Aorta (tissue), 5 donors: ENCODE data around the gene EIF2S3B. TPM values are rescaled to one million over a fixed set of nuclear protein-coding genes. Genes with fewer than 3 reads are reported as not detected.

ENCODE experiments used
- ATAC-seq: fragments of 200-7000 bp; cut with Tn5 transposase; one replicate; pipeline ENCODE4 v1.9.1; 2022; ENCODE audit warnings: moderate library complexity; ENCODE audit not compliant: low FRiP score
- DNase-seq, 2 donors: peaks; one replicate each; pipeline ENCODE4 v3.0.0-alpha.2; 2020
- H3K27ac ChIP-seq, 2 donors: one replicate each; pipeline ENCODE4 v1.5.1; 2013; ENCODE audit warnings: low read length in 2 of 2, mild to moderate bottlenecking in 2 of 2, moderate library complexity in 2 of 2, control low read depth in 1 of 2, inconsistent platforms in 1 of 2, low read depth in 1 of 2
- H3K27me3 ChIP-seq, 2 donors: one replicate each; pipeline ENCODE4 v1.6.1; 2013; ENCODE audit warnings: control low read depth in 1 of 2, low read length in 1 of 2, mild to moderate bottlenecking in 1 of 2, moderate library complexity in 1 of 2; ENCODE audit not compliant: insufficient read depth in 2 of 2, control insufficient read depth in 1 of 2
- H3K36me3 ChIP-seq, 2 donors: one replicate each; pipeline ENCODE4 v1.6.1; 2013; ENCODE audit warnings: control low read depth in 1 of 2, low read length in 1 of 2, mild to moderate bottlenecking in 1 of 2; ENCODE audit not compliant: insufficient read depth in 2 of 2, control insufficient read depth in 1 of 2
- H3K4me1 ChIP-seq, 2 donors: one replicate each; pipeline ENCODE4 v1.6.1; 2013; ENCODE audit warnings: low read length in 2 of 2, control low read depth in 1 of 2, mild to moderate bottlenecking in 1 of 2, moderate library complexity in 1 of 2; ENCODE audit not compliant: insufficient read depth in 2 of 2, control insufficient read depth in 1 of 2
- H3K4me3 ChIP-seq, 2 donors: one replicate each; pipeline ENCODE4 v1.5.1; 2013; ENCODE audit warnings: low read length in 2 of 2, control low read depth in 1 of 2, mild to moderate bottlenecking in 1 of 2
- H3K9me3 ChIP-seq: one replicate; pipeline ENCODE4 v1.6.1; 2013; ENCODE audit warnings: mild to moderate bottlenecking, low read length; ENCODE audit not compliant: control insufficient read depth
- WGBS, 2 donors: extraction: QIAGEN DNeasy Blood & Tissue Kit; methylation state at CpG; one replicate each; pipeline ENCODE4 v1.1.7; 2013; 5-methylcytosine and 5-hydroxymethylcytosine counted together
- intact Hi-C, 2 donors: fragments of 100-400 bp; cut with DNase I; formaldehyde crosslinking; loops; one replicate each; pipeline versions ENCODE4 v1.14.2 to v1.15.0; 2022
- polyA plus RNA-seq, 2 donors: library from polyadenylated mRNA; stranded (reverse); fragments of 200-250 nt; gene quantifications; one replicate each; pipeline ENCODE4 v1.2.3, GENCODE V29; 2013
- total RNA-seq, 2 donors: library from RNA; stranded (reverse); fragmentation: NEBNext Ultra II Directional; extraction: Animal tissue kit (Norgen Biotek cat#: 25700); gene quantifications; one replicate each; pipeline ENCODE4 v1.2.1, GENCODE V29; 2021
- donor health status: healthy with polysubstance abuse.
- donor health status: Bipolar disorder and iron deficiency.
- donor health status: DM: no; HTN: no; CAD: no.
- donor health status: DM: no; HTN: no; CAD: no.
- donor health status: DM: yes; HTN: yes; CAD: no.

The EIF2S3B gene
- total and polyA plus RNA-seq, 4 donors: 0.45 to 2.5 (median 0.64) TPM

GRCh38 chr12:10497602-10498001 is 8.1 kb upstream of the EIF2S3B start:
- intact Hi-C loops: no loop called here
- Histone ChIP-seq H3K36me3 (no peaks in the 10 kb centered on the region), H3K27ac (no peak overlapping the region), H3K4me1 (no peaks in the 10 kb centered on the region), H3K27me3 (no peaks in the 10 kb centered on the region), H3K4me3 (no peak overlapping the region), H3K9me3 (no peaks in the 10 kb centered on the region)
- ATAC-seq: no peak
- 31 to 32% methylated on average over 2 of the region's 2 CpGs for WGBS, 2 donors
- DNase-seq: no peak

DNA sequence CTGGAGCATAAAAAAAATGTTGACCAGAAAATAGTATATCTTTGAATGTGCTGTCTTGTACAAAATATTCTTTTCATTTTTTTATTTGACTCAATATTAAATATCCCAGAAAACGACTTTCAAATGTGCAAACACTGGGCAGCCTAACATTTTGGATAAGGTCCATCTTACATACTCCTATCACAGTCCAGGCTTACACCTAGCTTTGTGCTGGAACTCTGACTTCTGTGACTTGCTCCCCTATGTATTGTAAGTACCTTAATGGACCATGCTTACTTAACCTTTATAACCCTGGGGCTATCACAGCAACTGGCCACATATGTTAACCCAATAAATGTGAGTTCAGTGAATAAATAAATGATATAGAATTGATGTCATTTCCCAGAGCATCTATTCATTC is 7.6 kb upstream of the EIF2S3B start:
- intact Hi-C loops: no loop called here
- Histone ChIP-seq H3K36me3 (no peaks in the 10 kb centered on the region), H3K27me3 (no peaks in the 10 kb centered on the region), H3K4me3 (no peak overlapping the region), H3K4me1 (no peaks in the 10 kb centered on the region), H3K9me3 (peaks cover 1% of the 10 kb centered on the region), H3K27ac (no peak overlapping the region)
- DNase-seq: no peak
- WGBS, 2 donors: 11 to 17% methylated on average over 1 of the region's 1 CpG
- no peak for ATAC-seq

DNA sequence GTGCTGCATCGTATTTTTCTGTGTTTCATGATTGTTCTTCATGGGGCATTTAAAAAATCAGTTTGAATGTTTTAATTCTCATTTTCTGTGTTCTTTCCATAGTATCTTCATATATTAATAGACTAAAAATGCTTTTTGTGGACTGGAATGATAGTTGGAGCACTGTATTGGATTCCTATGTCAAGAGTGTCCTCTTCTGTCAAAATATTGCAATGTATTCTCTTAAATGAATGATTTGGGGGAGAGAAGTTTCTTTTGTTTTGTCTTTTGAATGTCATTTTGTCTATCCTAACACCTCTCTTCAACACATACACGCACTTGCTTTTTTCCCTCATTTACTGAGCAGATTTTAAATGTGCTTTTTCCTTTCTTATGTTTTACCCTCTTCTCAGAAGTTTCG is 4.7 kb upstream of the EIF2S3B start:
- no peak for ATAC-seq
- H3K9me3 ChIP-seq: peaks cover 1% of the 10 kb centered on the region
- H3K4me3 ChIP-seq: no peak overlapping the region
- 35 to 40% methylated on average over 3 of the region's 3 CpGs for WGBS, 2 donors
- H3K27ac ChIP-seq: no peak overlapping the region
- intact Hi-C loops: no loop called here
- H3K4me1 ChIP-seq: no peaks in the 10 kb centered on the region
- no peaks in the 10 kb centered on the region for H3K36me3 ChIP-seq
- DNase-seq: no peak
- no peaks in the 10 kb centered on the region for H3K27me3 ChIP-seq

GRCh38 chr12:10503460-10503859 is 2.2 kb upstream of the EIF2S3B start:
- ATAC-seq: no peak
- no peak for DNase-seq
- Histone ChIP-seq H3K27me3 (no peaks in the 10 kb centered on the region), H3K36me3 (no peaks in the 10 kb centered on the region), H3K4me3 (no peak overlapping the region), H3K27ac (no peak overlapping the region), H3K4me1 (no peaks in the 10 kb centered on the region), H3K9me3 (peaks cover 1% of the 10 kb centered on the region)
- WGBS, 2 donors: 66 to 80% methylated on average over 1 of the region's 1 CpG
- intact Hi-C loops: no loop called here

- no peaks in the 10 kb centered on the region for H3K27me3 ChIP-seq
- H3K4me3 ChIP-seq: no peak overlapping the region
- ATAC-seq (no peak), DNase-seq (no peak)
- H3K36me3 ChIP-seq: no peaks in the 10 kb centered on the region
- intact Hi-C loops: no loop called here
- H3K9me3 ChIP-seq: no peaks in the 10 kb centered on the region
- H3K27ac ChIP-seq: no peak overlapping the region
- WGBS, 2 donors: 69 to 76% methylated on average over 5 of the region's 5 CpGs
- no peaks in the 10 kb centered on the region for H3K4me1 ChIP-seq
These were observed 6.2 kb downstream of the EIF2S3B start for GRCh38 chr12:10511756-10512355.

DNA sequence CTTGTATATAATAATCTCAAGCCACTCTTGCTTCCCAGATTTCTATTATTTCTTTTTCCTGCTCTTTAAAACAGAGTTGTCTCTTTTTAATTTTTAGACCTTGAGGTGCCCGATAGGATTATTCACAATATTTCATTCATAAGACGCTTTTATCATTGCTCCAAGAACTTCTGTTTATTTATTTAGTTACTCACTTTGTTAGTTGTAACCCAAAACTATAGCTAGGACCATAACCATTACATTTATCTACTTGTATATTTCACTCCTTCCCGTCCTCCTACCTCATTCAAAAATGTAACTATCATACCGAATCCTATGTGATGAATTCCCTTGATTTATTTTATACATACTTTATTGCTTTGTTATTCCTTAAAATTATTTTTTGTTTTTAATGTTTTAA is 7.1 kb downstream of the EIF2S3B start:
- ATAC-seq (no peak), DNase-seq (no peak)
- no peak overlapping the region for H3K27ac ChIP-seq
- no peaks in the 10 kb centered on the region for H3K36me3 ChIP-seq
- no peaks in the 10 kb centered on the region for H3K9me3 ChIP-seq
- H3K4me1 ChIP-seq: no peaks in the 10 kb centered on the region
- no peaks in the 10 kb centered on the region for H3K27me3 ChIP-seq
- WGBS, 2 donors: 56% methylated on average over 4 of the region's 4 CpGs
- intact Hi-C loops: no loop called here
- no peak overlapping the region for H3K4me3 ChIP-seq

DNA sequence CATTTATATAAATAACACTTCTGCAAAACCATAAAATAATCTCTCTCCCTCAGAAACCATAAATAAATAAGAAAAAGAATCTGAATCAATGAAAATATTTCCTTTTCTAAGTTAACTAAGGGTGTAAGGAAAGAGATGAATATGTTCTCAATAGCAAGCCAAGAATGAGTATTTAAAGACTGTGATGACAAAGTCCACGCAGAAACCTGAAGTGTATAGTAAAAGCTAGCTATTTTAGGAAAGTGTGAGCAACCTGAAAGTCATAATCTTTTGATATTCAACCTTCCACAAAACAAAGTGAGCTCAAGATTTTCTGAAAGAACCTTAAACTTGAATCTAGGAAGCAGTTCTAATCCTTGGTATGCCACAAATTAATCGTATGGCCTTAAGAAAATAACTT is 15.9 kb downstream of the EIF2S3B start:
- Histone ChIP-seq H3K36me3 (no peaks in the 10 kb centered on the region), H3K4me1 (no peaks in the 10 kb centered on the region), H3K27me3 (no peaks in the 10 kb centered on the region), H3K9me3 (no peaks in the 10 kb centered on the region), H3K4me3 (no peak overlapping the region), H3K27ac (no peak overlapping the region)
- ATAC-seq: no peak
- WGBS, 2 donors: 45 to 58% methylated on average over 2 of the region's 2 CpGs
- intact Hi-C loops: no loop called here
- DNase-seq: no peak

DNA sequence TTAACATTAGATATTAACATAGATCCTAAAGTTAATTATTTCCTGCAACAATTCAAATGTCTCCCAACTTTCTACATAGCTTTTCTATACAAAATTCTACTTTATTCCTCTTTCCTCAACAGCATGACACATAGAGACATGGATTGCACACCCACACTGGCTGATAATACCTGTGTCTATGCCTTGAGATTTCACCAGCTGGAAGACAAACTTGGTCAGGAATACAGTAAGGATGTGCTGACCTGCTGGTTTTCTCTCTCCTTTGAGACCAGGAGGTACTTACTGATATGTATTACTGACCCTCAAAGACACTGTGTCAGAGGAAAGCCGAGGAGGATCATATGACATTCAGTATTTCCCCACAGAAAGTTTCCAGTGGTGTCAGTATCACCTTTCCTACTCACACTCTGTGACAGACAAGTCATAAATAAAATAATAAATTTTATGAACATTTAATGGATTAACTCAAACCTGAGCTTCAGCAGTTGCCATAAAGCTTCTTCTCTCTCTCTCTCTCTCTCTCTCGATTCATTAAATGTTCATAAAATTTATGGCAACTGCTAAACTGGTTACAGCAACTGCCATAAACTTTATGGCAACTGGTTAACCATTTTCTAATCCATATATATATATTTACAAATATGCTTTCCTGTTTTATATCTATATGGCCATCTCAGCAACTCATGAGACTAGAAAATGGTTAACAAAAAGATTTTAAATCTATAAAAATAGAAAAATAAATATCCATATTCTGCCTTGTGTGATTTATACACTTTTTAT is 22.7 kb downstream of the EIF2S3B start:
- Histone ChIP-seq H3K27ac (no peak overlapping the region), H3K27me3 (no peaks in the 10 kb centered on the region), H3K4me1 (no peaks in the 10 kb centered on the region), H3K4me3 (no peak overlapping the region), H3K36me3 (no peaks in the 10 kb centered on the region), H3K9me3 (no peaks in the 10 kb centered on the region)
- ATAC-seq: no peak
- 63 to 66% methylated on average over 2 of the region's 2 CpGs for WGBS, 2 donors
- intact Hi-C loops: no loop called here
- no peak for DNase-seq

GRCh38 chr12:10529603-10530002 is 23.9 kb downstream of the EIF2S3B start:
- Histone ChIP-seq H3K27me3 (no peaks in the 10 kb centered on the region), H3K9me3 (no peaks in the 10 kb centered on the region), H3K36me3 (no peaks in the 10 kb centered on the region), H3K27ac (no peak overlapping the region), H3K4me3 (no peak overlapping the region), H3K4me1 (no peaks in the 10 kb centered on the region)
- intact Hi-C loops: no loop called here
- ATAC-seq (no peak), DNase-seq (no peak)
- WGBS, 2 donors: 77 to 85% methylated on average over 3 of the region's 3 CpGs
